ENCODE data around the gene LRSAM1.

Gene LRSAM1

GRCh38 chr9:127526655-127527559 lies 75.6 kb downstream of the LRSAM1 start:
- TF ChIP-seq POLR2AphosphoS5 (IDR thresholded peaks at IDR 0.05; ENCODE audit: low read depth, low read length) (no peak), TAF1 (IDR thresholded peaks at IDR 0.05; ENCODE audit: low read depth, low read length) (no peak), POU2F2 (IDR thresholded peaks at IDR 0.05; ENCODE audit: low read depth, low read length) (no peak), POLR2A (IDR thresholded peaks at IDR 0.05; ENCODE audit: low read depth, low read length) (no peak), SPI1 (IDR thresholded peaks at IDR 0.05; ENCODE audit: low read depth, low read length) (no peak), PAX5 (IDR thresholded peaks at IDR 0.05; ENCODE audit: insufficient read depth, low read length, severe bottlenecking) (no peak)
- DNase-seq (ENCODE audit: insufficient read length, low spot score) (no peak), FAIRE-seq (no peak)

- FAIRE-seq (no peak), DNase-seq (ENCODE audit: insufficient read length, low spot score) (no peak)
- TF ChIP-seq POU2F2 (IDR thresholded peaks at IDR 0.05; ENCODE audit: low read depth, low read length), result no peak
- no peak for TF ChIP-seq TAF1 (IDR thresholded peaks at IDR 0.05; ENCODE audit: low read depth, low read length)
- TF ChIP-seq POLR2AphosphoS5 (IDR thresholded peaks at IDR 0.05; ENCODE audit: low read depth, low read length), result no peak
- TF ChIP-seq POLR2A (IDR thresholded peaks at IDR 0.05; ENCODE audit: low read depth, low read length), result no peak
- no peak for TF ChIP-seq PAX5 (IDR thresholded peaks at IDR 0.05; ENCODE audit: insufficient read depth, low read length, severe bottlenecking)
- no peak for TF ChIP-seq SPI1 (IDR thresholded peaks at IDR 0.05; ENCODE audit: low read depth, low read length)
Observed at GRCh38 chr9:127527560-127528268, 76.4 kb downstream of the LRSAM1 start.

- DNase-seq (ENCODE audit: insufficient read length, low spot score) (no peak), FAIRE-seq (no peak)
- TF ChIP-seq PAX5 (IDR thresholded peaks at IDR 0.05; ENCODE audit: insufficient read depth, low read length, severe bottlenecking) (no peak), POLR2AphosphoS5 (IDR thresholded peaks at IDR 0.05; ENCODE audit: low read depth, low read length) (no peak), SPI1 (IDR thresholded peaks at IDR 0.05; ENCODE audit: low read depth, low read length) (no peak), POU2F2 (IDR thresholded peaks at IDR 0.05; ENCODE audit: low read depth, low read length) (no peak), POLR2A (IDR thresholded peaks at IDR 0.05; ENCODE audit: low read depth, low read length) (no peak), TAF1 (IDR thresholded peaks at IDR 0.05; ENCODE audit: low read depth, low read length) (no peak)
Observed at GRCh38 chr9:127528422-127529251, 77.3 kb downstream of the LRSAM1 start.

- FAIRE-seq (no peak), DNase-seq (ENCODE audit: insufficient read length, low spot score) (no peak)
- TF ChIP-seq POLR2A (IDR thresholded peaks at IDR 0.05; ENCODE audit: low read depth, low read length), result no peak
- no peak for TF ChIP-seq SPI1 (IDR thresholded peaks at IDR 0.05; ENCODE audit: low read depth, low read length)
- TF ChIP-seq POLR2AphosphoS5 (IDR thresholded peaks at IDR 0.05; ENCODE audit: low read depth, low read length), result no peak
- TF ChIP-seq POU2F2 (IDR thresholded peaks at IDR 0.05; ENCODE audit: low read depth, low read length), result no peak
- no peak for TF ChIP-seq TAF1 (IDR thresholded peaks at IDR 0.05; ENCODE audit: low read depth, low read length)
- no peak for TF ChIP-seq PAX5 (IDR thresholded peaks at IDR 0.05; ENCODE audit: insufficient read depth, low read length, severe bottlenecking)
Observed at GRCh38 chr9:127529671-127530070, 78.4 kb downstream of the LRSAM1 start.

- TF ChIP-seq POLR2A (IDR thresholded peaks at IDR 0.05; ENCODE audit: low read depth, low read length), result no peak
- no peak for TF ChIP-seq POLR2AphosphoS5 (IDR thresholded peaks at IDR 0.05; ENCODE audit: low read depth, low read length)
- no peak for TF ChIP-seq PAX5 (IDR thresholded peaks at IDR 0.05; ENCODE audit: insufficient read depth, low read length, severe bottlenecking)
- TF ChIP-seq POU2F2 (IDR thresholded peaks at IDR 0.05; ENCODE audit: low read depth, low read length), result no peak
- TF ChIP-seq SPI1 (IDR thresholded peaks at IDR 0.05; ENCODE audit: low read depth, low read length), result no peak
- no peak for TF ChIP-seq TAF1 (IDR thresholded peaks at IDR 0.05; ENCODE audit: low read depth, low read length)
- no peak for FAIRE-seq
Observed at GRCh38 chr9:127530206-127530941, 79.1 kb downstream of the LRSAM1 start.

GRCh38 chr9:127531676-127532075 lies 80.4 kb downstream of the LRSAM1 start:
- FAIRE-seq (no peak), DNase-seq (ENCODE audit: insufficient read length, low spot score) (no peak)
- no peak for TF ChIP-seq POU2F2 (IDR thresholded peaks at IDR 0.05; ENCODE audit: low read depth, low read length)
- no peak for TF ChIP-seq POLR2AphosphoS5 (IDR thresholded peaks at IDR 0.05; ENCODE audit: low read depth, low read length)
- TF ChIP-seq SPI1 (IDR thresholded peaks at IDR 0.05; ENCODE audit: low read depth, low read length), result no peak
- no peak for TF ChIP-seq PAX5 (IDR thresholded peaks at IDR 0.05; ENCODE audit: insufficient read depth, low read length, severe bottlenecking)
- TF ChIP-seq POLR2A (IDR thresholded peaks at IDR 0.05; ENCODE audit: low read depth, low read length), result no peak
- TF ChIP-seq TAF1 (IDR thresholded peaks at IDR 0.05; ENCODE audit: low read depth, low read length), result no peak

More at GRCh38 chr9:127530206-127530941, 79.1 kb downstream of the LRSAM1 start:
- DNase-seq (ENCODE audit: insufficient read length, low spot score), result no peak

- TF ChIP-seq POLR2AphosphoS5 (IDR thresholded peaks at IDR 0.05; ENCODE audit: low read depth, low read length) (no peak), SPI1 (IDR thresholded peaks at IDR 0.05; ENCODE audit: low read depth, low read length) (no peak), PAX5 (IDR thresholded peaks at IDR 0.05; ENCODE audit: insufficient read depth, low read length, severe bottlenecking) (no peak), TAF1 (IDR thresholded peaks at IDR 0.05; ENCODE audit: low read depth, low read length) (no peak), POLR2A (IDR thresholded peaks at IDR 0.05; ENCODE audit: low read depth, low read length) (no peak), POU2F2 (IDR thresholded peaks at IDR 0.05; ENCODE audit: low read depth, low read length) (no peak)
- FAIRE-seq (no peak), DNase-seq (ENCODE audit: insufficient read length, low spot score) (no peak)
Observed at GRCh38 chr9:127534250-127534906, 83.1 kb downstream of the LRSAM1 start.

Data from GM12891 (cell line).